DND-41 (cell line): ENCODE data around the gene LRRTM4.

ENCODE experiments used
- CTCF ChIP-seq: IDR thresholded peaks from 2 replicates; pipeline ENCODE4 v1.5.1; 2012; ENCODE audit warnings: borderline replicate concordance, low read length, moderate library complexity, mild to moderate bottlenecking; ENCODE audit not compliant: poor library complexity, severe bottlenecking; ENCODE audit errors: extremely low read depth
- EZH2 ChIP-seq: IDR thresholded peaks from 3 replicates; pipeline ENCODE4 v1.6.1; 2012; ENCODE audit warnings: borderline replicate concordance, low read depth, mild to moderate bottlenecking, moderate library complexity, low read length, inconsistent platforms; ENCODE audit not compliant: severe bottlenecking

DNA sequence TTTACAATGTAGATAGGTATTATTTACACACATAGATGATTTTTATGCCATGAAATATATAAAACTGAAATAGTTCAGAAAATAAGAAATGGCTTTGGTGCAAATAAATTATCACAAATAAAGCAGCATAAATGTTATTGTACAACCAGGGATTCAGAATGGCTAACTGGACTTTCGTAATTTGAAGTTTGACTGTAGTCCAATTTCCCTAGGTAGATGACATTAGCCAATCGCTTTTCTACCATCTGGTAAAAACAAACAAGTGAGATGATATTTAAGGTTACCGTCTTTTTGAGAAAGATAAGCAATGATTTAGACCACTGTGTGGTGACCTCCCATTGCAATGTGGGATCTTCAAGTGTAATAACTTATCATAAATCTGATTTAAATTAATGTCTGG, 400.7 kb downstream of the LRRTM4 start:
- no peak for TF ChIP-seq CTCF
- TF ChIP-seq EZH2 = no peak
